Fibroblast of skin of abdomen (primary cell): Measurements from ENCODE around the gene GRAMD1B.
A peak's percentile ranks its signal among the peaks of the same experiment; 100 is the strongest.

Experiments
- DNase-seq: peaks from one replicate; pipeline ENCODE4 v3.0.0-alpha.2; 2013

Gene GRAMD1B

GRCh38 chr11:123409456-123410217 is 20.4 kb upstream of the GRAMD1B start:
- no peak for DNase-seq

GRCh38 chr11:123410218-123410549 is 19.9 kb upstream of the GRAMD1B start:
- DNase-seq, result no peak

- no peak for DNase-seq
Observed at GRCh38 chr11:123413636-123414035, 16.4 kb upstream of the GRAMD1B start.

- no peak for DNase-seq
Observed at GRCh38 chr11:123416566-123416965, 13.5 kb upstream of the GRAMD1B start.

GRCh38 chr11:123418351-123419114 is 11.5 kb upstream of the GRAMD1B start:
- no peak for DNase-seq

GRCh38 chr11:123419731-123420452 is 10.2 kb upstream of the GRAMD1B start:
- DNase-seq, result no peak

GRCh38 chr11:123421589-123421988 is 8.5 kb upstream of the GRAMD1B start:
- no peak for DNase-seq

- DNase-seq, result no peak
Observed at GRCh38 chr11:123425367-123425766, 4.7 kb upstream of the GRAMD1B start.

- no peak for DNase-seq
Observed at GRCh38 chr11:123426789-123427188, 3.3 kb upstream of the GRAMD1B start.

- no peak for DNase-seq
Observed at GRCh38 chr11:123427405-123427804, 2.7 kb upstream of the GRAMD1B start.

- no peak for DNase-seq
Observed at GRCh38 chr11:123428116-123428715, 1.9 kb upstream of the GRAMD1B start.

- DNase-seq, result peak; percentile 83
Observed at GRCh38 chr11:123429336-123429735, 733 bp upstream of the GRAMD1B start.

GRCh38 chr11:123430721-123431497 is 840 bp downstream of the GRAMD1B start:
- peak; percentile 39 for DNase-seq

GRCh38 chr11:123431619-123432018 is 1.6 kb downstream of the GRAMD1B start:
- DNase-seq, result no peak

GRCh38 chr11:123434262-123434661 is 4.2 kb downstream of the GRAMD1B start:
- peak; percentile 37 for DNase-seq

- no peak for DNase-seq
Observed at GRCh38 chr11:123434911-123435310, 4.8 kb downstream of the GRAMD1B start.

GRCh38 chr11:123437236-123437979 is 7.3 kb downstream of the GRAMD1B start:
- DNase-seq, result no peak

GRCh38 chr11:123438131-123438627 is 8.1 kb downstream of the GRAMD1B start:
- no peak for DNase-seq

- DNase-seq, result no peak
Observed at GRCh38 chr11:123439616-123440015, 9.5 kb downstream of the GRAMD1B start.

GRCh38 chr11:123441161-123441560 is 11.1 kb downstream of the GRAMD1B start:
- no peak for DNase-seq
